H1 (cell line): ENCODE data around the gene FOXC2.

Source experiments
- CHD1 ChIP-seq: IDR thresholded peaks from 2 replicates; pipeline ENCODE4 v1.6.1; 2012; ENCODE audit warnings: low read depth, low read length, improper control_type of control experiment
- CREB1 ChIP-seq: IDR thresholded peaks from 2 replicates; pipeline ENCODE4 v1.6.1; 2012; ENCODE audit warnings: inconsistent platforms
- KDM1A ChIP-seq: fragments of 200-600, 300-600 bp; sonication (generic); IDR thresholded peaks from 2 replicates; pipeline ENCODE4 v1.7.1; 2016; ENCODE audit warnings: mild to moderate bottlenecking, low read length, borderline replicate concordance
- POLR2A ChIP-seq, 2 experiments: IDR thresholded peaks; 1 replicate in 1 of 2; 2 replicates in 1 of 2; pipeline ENCODE4 v1.6.1; 2011; ENCODE audit warnings: low read depth in 2 of 2, low read length in 2 of 2, mild to moderate bottlenecking in 2 of 2; ENCODE audit errors: control extremely low read depth in 1 of 2
- YY1 ChIP-seq: IDR thresholded peaks from 2 replicates; pipeline ENCODE4 v1.6.1; 2011; ENCODE audit warnings: low read depth, mild to moderate bottlenecking, low read length
- TF ChIP-seq, protein P1 (sequence below), 3 experiments: IDR thresholded peaks; 1 replicate in 2 of 3; 2 replicates in 1 of 3; pipeline versions ENCODE4 v1.5.1 to v1.6.1; 2011; ENCODE audit warnings: low read length in 3 of 3, mild to moderate bottlenecking in 3 of 3, inconsistent platforms in 2 of 3, low read depth in 1 of 3, moderate library complexity in 1 of 3; ENCODE audit not compliant: insufficient read depth in 1 of 3; ENCODE audit errors: control extremely low read depth in 1 of 3
- TF ChIP-seq, protein P2 (sequence below): IDR thresholded peaks from 2 replicates; pipeline ENCODE4 v1.6.1; 2012; ENCODE audit warnings: inconsistent platforms
- TF ChIP-seq, protein P3 (sequence below): IDR thresholded peaks from 2 replicates; pipeline ENCODE4 v1.6.1; 2012; ENCODE audit warnings: inconsistent platforms

DNA sequence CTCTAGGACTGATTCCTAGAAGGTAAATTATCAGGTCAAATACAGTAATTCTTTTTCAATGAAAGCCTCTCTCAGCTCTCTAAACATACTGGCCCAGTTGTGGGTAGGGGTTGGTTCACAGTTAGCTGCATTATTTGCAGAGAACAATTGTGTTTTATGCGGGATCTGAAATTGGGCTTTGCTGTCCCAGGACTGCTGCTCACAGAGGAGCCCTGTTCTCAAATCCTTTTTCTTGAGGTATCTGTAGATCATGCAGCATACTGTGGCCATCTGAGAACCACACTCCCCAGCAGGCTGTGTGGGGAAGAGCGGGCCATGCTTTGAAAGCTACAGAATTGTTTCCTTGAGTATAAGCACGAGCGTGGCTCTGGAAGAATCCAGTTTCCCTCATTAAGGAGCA is 29.1 kb upstream of the FOXC2 start:
- TF ChIP-seq CHD1 (no peak), CREB1 (no peak), KDM1A (no peak), POLR2A (IDR thresholded peaks at IDR 0.05; ENCODE audit: control extremely low read depth in 1 of 2, low read depth in 2 of 2, low read length in 2 of 2) (no peak), YY1 (no peak)
- TF ChIP-seq, protein P1, sequence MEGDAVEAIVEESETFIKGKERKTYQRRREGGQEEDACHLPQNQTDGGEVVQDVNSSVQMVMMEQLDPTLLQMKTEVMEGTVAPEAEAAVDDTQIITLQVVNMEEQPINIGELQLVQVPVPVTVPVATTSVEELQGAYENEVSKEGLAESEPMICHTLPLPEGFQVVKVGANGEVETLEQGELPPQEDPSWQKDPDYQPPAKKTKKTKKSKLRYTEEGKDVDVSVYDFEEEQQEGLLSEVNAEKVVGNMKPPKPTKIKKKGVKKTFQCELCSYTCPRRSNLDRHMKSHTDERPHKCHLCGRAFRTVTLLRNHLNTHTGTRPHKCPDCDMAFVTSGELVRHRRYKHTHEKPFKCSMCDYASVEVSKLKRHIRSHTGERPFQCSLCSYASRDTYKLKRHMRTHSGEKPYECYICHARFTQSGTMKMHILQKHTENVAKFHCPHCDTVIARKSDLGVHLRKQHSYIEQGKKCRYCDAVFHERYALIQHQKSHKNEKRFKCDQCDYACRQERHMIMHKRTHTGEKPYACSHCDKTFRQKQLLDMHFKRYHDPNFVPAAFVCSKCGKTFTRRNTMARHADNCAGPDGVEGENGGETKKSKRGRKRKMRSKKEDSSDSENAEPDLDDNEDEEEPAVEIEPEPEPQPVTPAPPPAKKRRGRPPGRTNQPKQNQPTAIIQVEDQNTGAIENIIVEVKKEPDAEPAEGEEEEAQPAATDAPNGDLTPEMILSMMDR (IDR thresholded peaks at IDR 0.05; ENCODE audit: control extremely low read depth in 1 of 3, insufficient read depth in 1 of 3, low read depth in 1 of 3, low read length in 3 of 3): no peak
- TF ChIP-seq, protein P2, sequence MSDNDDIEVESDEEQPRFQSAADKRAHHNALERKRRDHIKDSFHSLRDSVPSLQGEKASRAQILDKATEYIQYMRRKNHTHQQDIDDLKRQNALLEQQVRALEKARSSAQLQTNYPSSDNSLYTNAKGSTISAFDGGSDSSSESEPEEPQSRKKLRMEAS: no peak
- TF ChIP-seq, protein P3, sequence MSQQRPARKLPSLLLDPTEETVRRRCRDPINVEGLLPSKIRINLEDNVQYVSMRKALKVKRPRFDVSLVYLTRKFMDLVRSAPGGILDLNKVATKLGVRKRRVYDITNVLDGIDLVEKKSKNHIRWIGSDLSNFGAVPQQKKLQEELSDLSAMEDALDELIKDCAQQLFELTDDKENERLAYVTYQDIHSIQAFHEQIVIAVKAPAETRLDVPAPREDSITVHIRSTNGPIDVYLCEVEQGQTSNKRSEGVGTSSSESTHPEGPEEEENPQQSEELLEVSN: no peak
